HFFc6 (cell line): ENCODE measurements around the gene BICD2. TPM values are rescaled to one million over a fixed set of nuclear protein-coding genes. Genes with fewer than 3 reads are reported as not detected.

Source experiments
- DNase-seq: peaks from one replicate; pipeline ENCODE4 v3.0.0-alpha.2; 2018
- H3K27ac Mint-ChIP-seq: 2 replicates; pipeline ENCODE4 v1.8.0; 2020; ENCODE audit warnings: mild to moderate bottlenecking, mixed read lengths
- H3K27me3 Mint-ChIP-seq: 2 replicates; pipeline ENCODE4 v1.8.0; 2021; ENCODE audit warnings: mild to moderate bottlenecking, moderate library complexity, mixed read lengths; ENCODE audit not compliant: insufficient read depth
- H3K36me3 Mint-ChIP-seq: 2 replicates; pipeline ENCODE4 v1.8.0; 2021; ENCODE audit warnings: low read depth, mixed read lengths
- H3K4me1 Mint-ChIP-seq: 2 replicates; pipeline ENCODE4 v1.8.0; 2020; ENCODE audit warnings: low read depth, mixed read lengths
- H3K4me3 Mint-ChIP-seq: 2 replicates; pipeline ENCODE4 v1.8.0; 2020; ENCODE audit warnings: mild to moderate bottlenecking, moderate library complexity, mixed read lengths
- H3K9me3 Mint-ChIP-seq: 2 replicates; pipeline ENCODE4 v1.8.0; 2020; ENCODE audit warnings: mild to moderate bottlenecking, mixed read lengths
- CTCF ChIP-seq: fragments of 200-600 bp; sonication (generic); IDR thresholded peaks from 2 replicates; pipeline ENCODE4 v1.5.0; 2021; ENCODE audit warnings: antibody characterized with exemption, mild to moderate bottlenecking
- total RNA-seq, 6 experiments: library from RNA; stranded (reverse); fragmentation: NEBNext Ultra II Directional; extraction: Animal tissue kit (Norgen Biotek cat#: 25700); gene quantifications; 2 replicates in 1 of 6; 3 replicates in 5 of 6; pipeline ENCODE4 v1.2.3, GENCODE V29; 2021

The BICD2 gene
- total RNA-seq, 6 experiments from 2014 or later = 32.4 to 38.6 (median 36.1) TPM

- no peak for DNase-seq
- peaks cover 15% of the 10 kb centered on the region for H3K36me3 Mint-ChIP-seq
- no peak for TF ChIP-seq CTCF
- H3K4me1 Mint-ChIP-seq = peaks cover 20% of the 10 kb centered on the region
- H3K9me3 Mint-ChIP-seq = no peaks in the 10 kb centered on the region
- no peak overlapping the region; the same call in 1 of the 2 replicates for H3K27ac Mint-ChIP-seq
- H3K4me3 Mint-ChIP-seq = no peak overlapping the region
- H3K27me3 Mint-ChIP-seq = peaks cover 2% of the 10 kb centered on the region
These were observed 40.8 kb downstream of the BICD2 start for GRCh38 chr9:92723801-92724323.

GRCh38 chr9:92723299-92723625, 41.4 kb downstream of the BICD2 start:
- peak; percentile 50 for DNase-seq
- Mint-ChIP-seq H3K4me1 (peaks cover 20% of the 10 kb centered on the region), H3K4me3 (no peak overlapping the region), H3K36me3 (peaks cover 15% of the 10 kb centered on the region), H3K27ac (peak overlapping the region; percentile 27; the same call in 1 of the 2 replicates), H3K27me3 (peaks cover 2% of the 10 kb centered on the region), H3K9me3 (no peaks in the 10 kb centered on the region)
- TF ChIP-seq CTCF = no peak

- 0 out of 2 replicates have a peak overlapping the region, but pooled peaks have one; percentile 20 for H3K27ac Mint-ChIP-seq
- no peaks in the 10 kb centered on the region for H3K9me3 Mint-ChIP-seq
- peaks cover 15% of the 10 kb centered on the region for H3K36me3 Mint-ChIP-seq
- no peak for DNase-seq
- H3K27me3 Mint-ChIP-seq = no peaks in the 10 kb centered on the region; the same call in 1 of the 2 replicates
- no peak for TF ChIP-seq CTCF
- H3K4me1 Mint-ChIP-seq = peaks cover 20% of the 10 kb centered on the region
- no peak overlapping the region for H3K4me3 Mint-ChIP-seq
These were observed 42.0 kb downstream of the BICD2 start for GRCh38 chr9:92722386-92723298.

GRCh38 chr9:92721548-92721947, 43.1 kb downstream of the BICD2 start:
- no peak for DNase-seq
- no peak for TF ChIP-seq CTCF
- peaks cover 15% of the 10 kb centered on the region for H3K4me1 Mint-ChIP-seq
- H3K27me3 Mint-ChIP-seq = no peaks in the 10 kb centered on the region; the same call in 1 of the 2 replicates
- H3K36me3 Mint-ChIP-seq = peaks cover 15% of the 10 kb centered on the region
- no peaks in the 10 kb centered on the region for H3K9me3 Mint-ChIP-seq
- no peak overlapping the region for H3K4me3 Mint-ChIP-seq
- H3K27ac Mint-ChIP-seq = 0 out of 2 replicates have a peak overlapping the region, but pooled peaks have one; percentile 40

GRCh38 chr9:92720807-92721535, 43.7 kb downstream of the BICD2 start:
- no peak for DNase-seq
- Mint-ChIP-seq H3K27ac (no peak overlapping the region), H3K4me3 (no peak overlapping the region), H3K9me3 (no peaks in the 10 kb centered on the region), H3K4me1 (peaks cover 15% of the 10 kb centered on the region), H3K27me3 (no peaks in the 10 kb centered on the region; the same call in 1 of the 2 replicates), H3K36me3 (peaks cover 15% of the 10 kb centered on the region)
- no peak for TF ChIP-seq CTCF
